NCI-H1436 treated with DMSO at 0.1 percent for 48 hours (cell line): ENCODE results near the gene RGS6.

Experiments
- DNase-seq: peaks from one replicate; lab custom pipeline; 2025; lab: John Stamatoyannopoulos, UW

Gene RGS6

GRCh38 chr14:72311116-72311515 lies 378.9 kb downstream of the RGS6 start:
- no peak for DNase-seq

- no peak for DNase-seq
Observed at GRCh38 chr14:72311516-72311915, 379.3 kb downstream of the RGS6 start.

GRCh38 chr14:72314808-72315435 lies 382.7 kb downstream of the RGS6 start:
- no peak for DNase-seq

- DNase-seq: no peak
Observed at GRCh38 chr14:72315714-72316113, 383.5 kb downstream of the RGS6 start.

- DNase-seq: no peak
Observed at GRCh38 chr14:72318648-72319047, 386.4 kb downstream of the RGS6 start.

GRCh38 chr14:72332046-72332445 lies 399.8 kb downstream of the RGS6 start:
- DNase-seq: no peak

GRCh38 chr14:72332871-72333270 lies 400.6 kb downstream of the RGS6 start:
- DNase-seq: no peak

- no peak for DNase-seq
Observed at GRCh38 chr14:72333357-72333756, 401.1 kb downstream of the RGS6 start.

GRCh38 chr14:72336311-72336980 lies 404.2 kb downstream of the RGS6 start:
- DNase-seq: no peak

- DNase-seq: no peak
Observed at GRCh38 chr14:72341237-72341636, 409.0 kb downstream of the RGS6 start.

GRCh38 chr14:72341686-72342085 lies 409.5 kb downstream of the RGS6 start:
- no peak for DNase-seq

GRCh38 chr14:72347118-72347517 lies 414.9 kb downstream of the RGS6 start:
- no peak for DNase-seq

- no peak for DNase-seq
Observed at GRCh38 chr14:72350215-72350614, 418.0 kb downstream of the RGS6 start.

GRCh38 chr14:72352012-72352411 lies 419.8 kb downstream of the RGS6 start:
- DNase-seq: no peak

- no peak for DNase-seq
Observed at GRCh38 chr14:72366619-72367018, 434.4 kb downstream of the RGS6 start.

- no peak for DNase-seq
Observed at GRCh38 chr14:72369106-72369505, 436.9 kb downstream of the RGS6 start.

- no peak for DNase-seq
Observed at GRCh38 chr14:72377016-72377415, 444.8 kb downstream of the RGS6 start.

- no peak for DNase-seq
Observed at GRCh38 chr14:72380456-72380855, 448.2 kb downstream of the RGS6 start.

GRCh38 chr14:72383865-72384264 lies 451.6 kb downstream of the RGS6 start:
- no peak for DNase-seq

- no peak for DNase-seq
Observed at GRCh38 chr14:72387726-72388125, 455.5 kb downstream of the RGS6 start.

GRCh38 chr14:72389200-72389599 lies 457.0 kb downstream of the RGS6 start:
- no peak for DNase-seq

- DNase-seq: no peak
Observed at GRCh38 chr14:72401101-72401625, 468.9 kb downstream of the RGS6 start.

GRCh38 chr14:72401632-72402376 lies 469.6 kb downstream of the RGS6 start:
- no peak for DNase-seq
